HUES64 (cell line): ENCODE results near the gene DLGAP1.
A peak's percentile ranks its signal among the peaks of the same experiment; 100 is the strongest.

Experiments
- H3K27ac ChIP-seq: 2 replicates; pipeline ENCODE4 v1.7.0; 2013; ENCODE audit warnings: low read depth, low read length, inconsistent platforms
- H3K27me3 ChIP-seq: 2 replicates; pipeline ENCODE4 v1.6.1; 2013; ENCODE audit warnings: mild to moderate bottlenecking, low read length; ENCODE audit not compliant: insufficient read depth
- H3K36me3 ChIP-seq: 2 replicates; pipeline ENCODE4 v1.6.1; 2013; ENCODE audit warnings: mild to moderate bottlenecking, low read length; ENCODE audit not compliant: insufficient read depth
- H3K4me1 ChIP-seq: 2 replicates; pipeline ENCODE4 v1.6.1; 2013; ENCODE audit warnings: mild to moderate bottlenecking, low read length, moderate library complexity; ENCODE audit not compliant: insufficient read depth
- H3K4me3 ChIP-seq: 2 replicates; pipeline ENCODE4 v1.5.1; 2013; ENCODE audit warnings: mild to moderate bottlenecking, low read length, moderate library complexity
- H3K9ac ChIP-seq: 2 replicates; pipeline ENCODE4 v1.6.1; 2013; ENCODE audit warnings: mild to moderate bottlenecking, low read depth, low read length
- H3K9me3 ChIP-seq: 2 replicates; pipeline ENCODE4 v1.6.1; 2013; ENCODE audit warnings: low read depth, low read length; ENCODE audit not compliant: insufficient read depth
- WGBS: fragments of 150-250, 120-280 bp; methylation state at CpG from one replicate; pipeline ENCODE4 v1.1.7; 2013; ENCODE audit warnings: missing lambda C conversion rate; 5-methylcytosine and 5-hydroxymethylcytosine counted together

The DLGAP1 gene

DNA sequence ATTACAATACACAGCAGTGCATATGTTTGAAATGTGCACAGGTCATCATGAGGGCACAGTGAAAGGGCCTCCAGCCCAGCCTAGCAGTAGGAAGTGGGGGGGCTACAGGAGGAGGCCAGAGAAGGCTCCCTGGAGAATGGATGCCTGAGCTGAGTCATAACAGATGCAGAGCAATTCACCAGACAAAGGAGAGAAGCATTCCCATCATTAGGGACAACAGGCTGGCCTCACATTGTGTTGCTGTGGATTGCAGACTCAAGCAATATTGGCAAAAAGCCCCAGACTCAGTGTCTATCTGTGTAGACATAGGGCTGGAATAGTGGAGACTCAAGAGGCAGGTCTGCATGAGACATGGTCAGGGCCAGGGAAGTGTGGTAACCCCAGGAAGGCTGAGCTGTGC is 329.9 kb downstream of the DLGAP1 start:
- H3K9me3 ChIP-seq = no peaks in the 10 kb centered on the region
- H3K9ac ChIP-seq = peak overlapping the region; percentile 72
- H3K27ac ChIP-seq = peak overlapping the region; percentile 78
- no peak overlapping the region for H3K4me3 ChIP-seq
- no peaks in the 10 kb centered on the region for H3K36me3 ChIP-seq
- H3K27me3 ChIP-seq = no peaks in the 10 kb centered on the region
- H3K4me1 ChIP-seq = peaks cover 72% of the 10 kb centered on the region

DNA sequence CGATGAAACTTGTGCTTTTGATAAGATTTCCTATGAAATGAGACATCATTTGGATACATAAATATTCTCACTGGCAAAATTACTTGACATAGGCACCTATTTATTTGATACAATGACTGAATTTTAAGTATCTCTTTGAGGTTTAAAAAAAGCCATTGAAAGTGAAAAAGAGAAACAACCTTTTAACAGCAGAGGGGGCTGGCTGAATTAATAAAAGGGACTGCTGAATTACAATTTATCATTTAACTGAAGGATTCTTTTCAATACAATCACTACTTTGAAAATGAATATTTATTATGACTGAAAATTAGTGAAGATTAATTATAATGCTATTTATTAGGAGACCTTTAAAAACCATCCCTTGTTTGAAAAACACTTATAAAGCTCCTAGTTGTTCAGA is 335.3 kb downstream of the DLGAP1 start:
- H3K9ac ChIP-seq = peak overlapping the region; percentile 53
- peak overlapping the region; percentile 29; the same call in 1 of the 2 replicates for H3K4me3 ChIP-seq
- no CpG with 5 or more reads among the region's 1 CpG for WGBS
- H3K27me3 ChIP-seq = no peaks in the 10 kb centered on the region
- no peaks in the 10 kb centered on the region for H3K9me3 ChIP-seq
- H3K36me3 ChIP-seq = no peaks in the 10 kb centered on the region
- peaks cover 61% of the 10 kb centered on the region for H3K4me1 ChIP-seq
- H3K27ac ChIP-seq = peak overlapping the region; percentile 96

DNA sequence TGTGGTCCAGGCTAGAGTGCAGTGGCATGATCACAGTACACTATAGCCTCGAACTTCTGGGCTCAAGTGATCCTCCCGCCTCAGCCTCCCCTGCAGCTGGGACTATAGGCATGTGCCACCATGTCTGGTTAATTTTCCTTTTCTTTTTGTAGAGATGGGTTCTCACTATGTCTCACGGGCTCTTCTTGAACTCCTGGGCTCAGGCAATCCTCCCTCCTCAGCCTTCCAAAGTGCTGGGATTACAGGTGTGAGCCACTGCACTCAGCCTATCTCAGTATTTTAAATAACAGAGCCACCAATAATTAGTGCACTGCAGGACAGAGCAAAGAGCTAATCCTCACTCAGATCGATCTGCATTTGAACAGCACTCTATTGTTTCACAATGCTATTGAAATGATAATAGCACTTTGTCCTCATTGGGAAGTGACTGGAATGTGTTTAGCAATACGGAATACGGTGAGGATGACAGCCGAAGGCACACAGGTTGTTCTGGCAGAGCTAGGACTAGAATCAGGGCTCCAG is 335.9 kb downstream of the DLGAP1 start:
- H3K27ac ChIP-seq = peak overlapping the region; percentile 96
- no peaks in the 10 kb centered on the region for H3K36me3 ChIP-seq
- peak overlapping the region; percentile 53; the same call in 1 of the 2 replicates for H3K9ac ChIP-seq
- H3K4me1 ChIP-seq = peaks cover 55% of the 10 kb centered on the region
- H3K27me3 ChIP-seq = no peaks in the 10 kb centered on the region
- H3K4me3 ChIP-seq = peak overlapping the region; percentile 29; the same call in 1 of the 2 replicates
- no peaks in the 10 kb centered on the region; the same call in 1 of the 2 replicates for H3K9me3 ChIP-seq
- 17% methylated on average over 7 of the region's 7 CpGs for WGBS

DNA sequence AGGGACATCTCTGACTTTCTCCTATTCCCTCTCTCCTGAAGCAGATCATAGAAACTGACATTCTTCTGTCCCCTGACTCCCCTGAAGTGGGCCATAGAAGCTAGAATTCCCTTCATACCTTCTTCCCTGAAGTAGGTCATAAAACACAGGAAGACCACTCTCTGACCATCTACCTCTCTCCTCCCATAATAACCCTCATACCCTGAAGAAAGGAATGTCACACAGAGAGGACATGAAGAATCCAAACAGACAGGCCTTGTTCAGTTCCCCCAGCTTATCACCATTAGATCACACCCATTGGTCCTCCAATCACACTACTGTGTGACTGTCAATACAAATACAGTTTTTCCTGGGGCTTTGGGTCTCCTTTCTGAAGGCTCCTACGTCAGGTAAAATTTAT is 347.1 kb downstream of the DLGAP1 start:
- H3K9me3 ChIP-seq = no peaks in the 10 kb centered on the region
- H3K27ac ChIP-seq = no peak overlapping the region
- H3K36me3 ChIP-seq = no peaks in the 10 kb centered on the region
- H3K4me1 ChIP-seq = peaks cover 32% of the 10 kb centered on the region
- no peak overlapping the region for H3K9ac ChIP-seq
- no peak overlapping the region for H3K4me3 ChIP-seq
- no CpG with 5 or more reads among the region's 1 CpG for WGBS
- no peaks in the 10 kb centered on the region for H3K27me3 ChIP-seq

DNA sequence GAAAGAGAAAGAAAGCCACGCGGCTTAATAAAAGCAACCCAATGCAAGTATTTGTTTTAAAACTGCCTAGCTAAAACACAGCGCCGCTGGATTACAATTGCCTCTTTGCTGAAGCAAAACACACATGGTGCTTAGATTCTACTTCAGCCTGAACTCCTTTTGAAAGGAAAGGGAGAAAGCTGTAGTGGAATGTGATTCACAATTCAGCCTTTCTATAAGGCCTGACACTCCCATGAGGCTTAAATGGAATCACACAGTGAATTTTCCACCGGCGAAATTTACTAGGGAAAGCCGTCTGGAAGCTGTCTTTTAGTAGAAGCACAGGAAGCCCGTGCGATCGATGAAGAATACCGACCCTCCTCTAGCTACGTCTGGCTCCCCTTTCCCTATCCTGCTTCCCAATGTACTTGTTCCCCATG is 348.0 kb downstream of the DLGAP1 start:
- no peak overlapping the region for H3K4me3 ChIP-seq
- H3K27ac ChIP-seq = peak overlapping the region; percentile 84
- no peaks in the 10 kb centered on the region for H3K27me3 ChIP-seq
- H3K9me3 ChIP-seq = no peaks in the 10 kb centered on the region
- peaks cover 32% of the 10 kb centered on the region for H3K4me1 ChIP-seq
- peak overlapping the region; percentile 34; the same call in 1 of the 2 replicates for H3K9ac ChIP-seq
- no peaks in the 10 kb centered on the region for H3K36me3 ChIP-seq
- WGBS = 60% methylated on average over 12 of the region's 12 CpGs

DNA sequence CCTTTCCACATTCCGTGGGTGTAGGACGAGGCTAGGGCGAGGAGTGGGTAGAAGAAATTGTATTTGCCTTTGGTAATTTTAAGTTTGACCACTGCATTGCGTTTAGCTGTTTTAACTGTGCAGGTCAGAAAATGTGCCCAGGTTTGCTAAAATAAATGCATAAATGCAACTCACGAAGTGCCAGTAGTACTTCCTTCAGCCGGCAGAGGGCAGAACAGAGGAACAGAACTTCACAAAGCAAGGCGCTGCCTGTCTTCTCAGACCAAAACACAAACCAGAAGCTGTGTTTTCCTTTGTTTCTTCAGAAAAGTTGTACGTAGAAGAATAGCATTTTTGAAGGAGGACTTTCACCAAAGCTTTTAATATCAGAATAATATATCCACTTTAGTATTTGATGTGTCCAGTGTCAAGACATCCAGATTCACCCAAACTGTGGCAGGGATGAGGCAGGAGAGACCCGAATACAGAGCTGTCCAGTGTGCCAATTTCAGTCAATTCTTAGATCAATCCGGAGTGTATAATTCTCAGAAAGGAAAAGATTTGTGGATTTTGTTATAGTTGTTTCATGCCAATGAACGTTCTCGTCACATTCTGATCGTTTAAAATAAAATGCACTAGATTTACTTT is 348.6 kb downstream of the DLGAP1 start:
- H3K9ac ChIP-seq = peak overlapping the region; percentile 34; the same call in 1 of the 2 replicates

DNA sequence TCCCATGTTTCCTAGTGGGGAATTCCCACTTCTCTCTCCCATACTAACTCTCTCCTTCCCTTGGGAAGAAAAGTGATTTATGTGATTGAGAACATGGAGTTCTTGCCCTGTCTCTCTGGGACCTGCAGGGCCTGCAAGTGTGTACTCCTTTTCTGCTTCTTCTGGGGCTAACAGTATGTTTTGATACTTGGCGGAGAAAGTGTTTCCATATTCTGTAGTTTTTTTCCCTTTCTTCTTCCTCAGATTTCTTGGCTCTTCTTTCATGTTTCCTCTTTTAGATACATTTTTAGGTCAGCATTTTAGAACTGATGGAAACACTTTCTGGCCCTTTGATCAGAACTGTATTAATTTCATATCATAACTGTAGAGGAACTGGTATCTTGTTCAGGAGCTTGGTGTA is 352.2 kb downstream of the DLGAP1 start:
- Histone ChIP-seq H3K4me3 (no peak overlapping the region), H3K27ac (no peak overlapping the region), H3K4me1 (peaks cover 14% of the 10 kb centered on the region), H3K36me3 (no peaks in the 10 kb centered on the region), H3K9me3 (peaks cover 9% of the 10 kb centered on the region), H3K9ac (no peak overlapping the region), H3K27me3 (no peaks in the 10 kb centered on the region)
- 100% methylated on average over 1 of the region's 1 CpG for WGBS

More for the DNA sequence above, 348.6 kb downstream of the DLGAP1 start:
- Histone ChIP-seq H3K9me3 (no peaks in the 10 kb centered on the region), H3K4me3 (no peak overlapping the region), H3K27me3 (no peaks in the 10 kb centered on the region), H3K27ac (peak overlapping the region; percentile 84), H3K36me3 (no peaks in the 10 kb centered on the region), H3K4me1 (peaks cover 32% of the 10 kb centered on the region)
- WGBS = 66% methylated on average over 12 of the region's 13 CpGs

DNA sequence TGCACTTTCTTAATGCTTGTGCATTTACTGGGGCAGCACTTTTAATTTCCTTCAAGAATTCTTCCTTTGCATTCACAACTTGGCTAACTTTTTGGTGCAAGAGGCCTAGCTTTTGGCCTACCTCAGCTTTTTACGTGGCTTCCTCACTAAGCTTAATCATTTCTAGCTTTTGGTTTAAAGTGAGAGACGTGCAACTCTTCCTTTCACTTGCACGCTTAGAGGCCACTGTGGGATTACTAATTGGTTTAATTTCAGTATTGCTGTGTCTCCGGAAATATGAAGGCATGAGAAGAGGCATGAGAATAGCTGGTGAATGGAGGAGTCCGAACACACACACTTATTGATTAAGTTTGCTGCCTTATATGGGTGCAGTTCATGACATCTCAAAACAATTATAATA is 354.1 kb downstream of the DLGAP1 start:
- no peaks in the 10 kb centered on the region for H3K4me1 ChIP-seq
- peaks cover 9% of the 10 kb centered on the region for H3K9me3 ChIP-seq
- 83% methylated on average over 5 of the region's 5 CpGs for WGBS
- no peaks in the 10 kb centered on the region for H3K36me3 ChIP-seq
- H3K27ac ChIP-seq = no peak overlapping the region
- no peaks in the 10 kb centered on the region for H3K27me3 ChIP-seq
- no peak overlapping the region for H3K4me3 ChIP-seq
- no peak overlapping the region for H3K9ac ChIP-seq

DNA sequence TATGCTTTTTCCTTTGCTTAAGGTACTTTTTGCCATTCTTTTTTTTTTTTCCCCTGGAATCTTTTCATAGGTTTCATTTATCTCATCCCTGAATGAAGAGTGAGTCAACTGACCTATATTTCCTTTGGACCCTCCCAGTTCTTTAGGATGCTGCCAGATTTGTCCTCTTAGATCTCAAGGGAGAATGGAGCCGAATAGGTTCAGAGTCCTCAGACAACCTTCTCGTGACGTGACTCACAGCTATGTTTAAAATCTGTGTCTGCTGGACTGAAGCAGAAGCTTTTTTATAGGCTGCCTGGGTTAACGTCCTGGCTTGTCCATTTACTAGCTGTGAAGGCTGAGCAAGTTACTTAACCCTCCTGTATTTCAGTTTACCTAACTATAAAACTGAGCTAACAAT is 358.6 kb downstream of the DLGAP1 start:
- 91% methylated on average over 4 of the region's 4 CpGs for WGBS
- Histone ChIP-seq H3K9me3 (peaks cover 9% of the 10 kb centered on the region), H3K36me3 (no peaks in the 10 kb centered on the region), H3K27me3 (no peaks in the 10 kb centered on the region), H3K9ac (no peak overlapping the region), H3K4me3 (no peak overlapping the region), H3K4me1 (peaks cover 17% of the 10 kb centered on the region), H3K27ac (no peak overlapping the region)

DNA sequence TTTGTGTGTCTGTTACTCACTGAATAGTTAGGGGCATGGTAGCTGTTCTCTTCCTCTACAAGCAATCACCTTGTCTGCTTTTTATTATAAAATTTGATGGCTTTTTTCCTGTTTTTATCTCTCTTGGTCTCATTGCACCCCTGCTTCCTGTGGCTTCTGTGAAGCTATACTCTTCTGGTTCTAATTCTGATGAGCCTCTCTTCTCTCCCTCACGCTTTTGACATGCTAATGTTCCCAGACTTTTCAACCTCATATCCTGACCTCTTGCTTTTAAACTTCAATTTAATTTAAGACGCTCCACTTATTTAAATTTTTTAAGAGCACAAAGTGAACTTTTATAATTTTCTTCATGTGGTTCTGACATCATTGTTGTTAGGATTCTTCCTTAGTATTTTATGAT is 361.4 kb downstream of the DLGAP1 start:
- 27% methylated on average over 2 of the region's 2 CpGs for WGBS
- no peak overlapping the region for H3K4me3 ChIP-seq

DNA sequence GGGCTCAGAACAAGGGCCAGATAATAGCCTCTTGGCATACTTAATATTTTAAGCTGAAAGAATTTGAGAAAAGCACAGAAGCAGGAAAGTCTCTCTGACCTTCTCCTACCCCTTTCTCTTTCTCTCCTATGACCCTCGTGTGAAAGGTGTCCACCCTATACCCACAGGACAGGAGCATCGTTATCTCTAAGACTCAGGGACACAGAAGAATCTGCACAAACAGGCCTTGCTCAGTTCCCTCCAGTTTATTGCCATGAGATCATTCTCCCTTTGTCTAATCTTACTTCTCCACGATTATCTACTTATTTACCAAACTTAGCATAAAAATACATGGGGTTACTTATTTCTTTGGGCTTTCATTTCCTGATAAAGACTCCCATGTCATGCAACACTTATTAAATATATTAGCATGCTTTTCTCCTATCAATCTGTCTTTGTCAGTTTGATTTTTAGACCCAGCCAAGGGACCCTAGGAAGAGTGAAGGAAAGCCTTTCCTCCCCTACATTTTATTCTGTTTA is 370.7 kb downstream of the DLGAP1 start:
- H3K9ac ChIP-seq = no peak overlapping the region
- no peak overlapping the region for H3K4me3 ChIP-seq

More for the DNA sequence above, 361.4 kb downstream of the DLGAP1 start:
- peaks cover 17% of the 10 kb centered on the region for H3K4me1 ChIP-seq
- H3K27me3 ChIP-seq = no peaks in the 10 kb centered on the region
- no peaks in the 10 kb centered on the region for H3K9me3 ChIP-seq
- H3K36me3 ChIP-seq = no peaks in the 10 kb centered on the region
- peak overlapping the region; percentile 41 for H3K27ac ChIP-seq
- H3K9ac ChIP-seq = no peak overlapping the region

More for the DNA sequence above, 370.7 kb downstream of the DLGAP1 start:
- Histone ChIP-seq H3K27me3 (no peaks in the 10 kb centered on the region), H3K36me3 (no peaks in the 10 kb centered on the region), H3K4me1 (peaks cover 21% of the 10 kb centered on the region), H3K9me3 (peaks cover 15% of the 10 kb centered on the region), H3K27ac (no peak overlapping the region)
- 75% methylated on average over 3 of the region's 3 CpGs for WGBS
